K562 (cell line): ENCODE results near the gene INHA.

Experiments used
- AFF4 ChIP-seq: sonication (generic); formaldehyde crosslinking; IDR thresholded peaks from 2 replicates; pipeline ENCODE4 v1.8.0; 2023; ENCODE audit warnings: mild to moderate bottlenecking, missing genetic modification reagents
- FOXA3 ChIP-seq, 2 experiments: fragments of 450-650 bp in 1 of 2; sonication (generic) in 1 of 2; formaldehyde crosslinking; IDR thresholded peaks in 1 of 2; conservative IDR thresholded peaks in 1 of 2; 2 replicates each; pipeline versions ENCODE4 v1.4.0 to v1.8.0; 2020 to 2022; ENCODE audit warnings: mild to moderate bottlenecking in 2 of 2, missing genetic modification reagents in 1 of 2
- HMGXB4 ChIP-seq: sonication (generic); formaldehyde crosslinking; IDR thresholded peaks from 2 replicates; pipeline ENCODE4 v1.8.1; 2023; ENCODE audit warnings: mild to moderate bottlenecking, missing genetic modification reagents
- NFE2 ChIP-seq: IDR thresholded peaks from 2 replicates; pipeline ENCODE4 v1.6.1; 2014; ENCODE audit warnings: antibody characterized with exemption, low read depth
- TCF7L2 ChIP-seq: fragments of 150-350 bp; IDR thresholded peaks from 2 replicates; pipeline ENCODE4 v1.6.1; 2016; ENCODE audit warnings: low read depth, mild to moderate bottlenecking, low read length, moderate library complexity
- YY1 ChIP-seq, 3 experiments: IDR thresholded peaks; 2 replicates each; pipeline ENCODE4 v1.6.1; 2011; ENCODE audit warnings: low read length in 2 of 3, mild to moderate bottlenecking in 2 of 3, moderate library complexity in 2 of 3, borderline replicate concordance in 1 of 3, control low read depth in 1 of 3, low read depth in 1 of 3; ENCODE audit not compliant: insufficient read depth in 3 of 3, insufficient replicate concordance in 2 of 3, control insufficient read depth in 1 of 3, insufficient read length in 1 of 3; ENCODE audit errors: extremely low read depth in 1 of 3
- ZBTB5 ChIP-seq: fragments of 450-650 bp; IDR thresholded peaks from 2 replicates; pipeline ENCODE4 v1.6.1; 2017; ENCODE audit warnings: antibody characterized with exemption
- ZNF263 ChIP-seq: sonication (generic); formaldehyde crosslinking; IDR thresholded peaks from 2 replicates; pipeline ENCODE4 v1.8.0; 2022; ENCODE audit warnings: mild to moderate bottlenecking, missing genetic modification reagents, borderline replicate concordance
- TF ChIP-seq, protein P1 (sequence below): sonication (generic); formaldehyde crosslinking; IDR thresholded peaks from 2 replicates; pipeline ENCODE4 v1.8.1; 2023; ENCODE audit warnings: mild to moderate bottlenecking, missing genetic modification reagents

DNA sequence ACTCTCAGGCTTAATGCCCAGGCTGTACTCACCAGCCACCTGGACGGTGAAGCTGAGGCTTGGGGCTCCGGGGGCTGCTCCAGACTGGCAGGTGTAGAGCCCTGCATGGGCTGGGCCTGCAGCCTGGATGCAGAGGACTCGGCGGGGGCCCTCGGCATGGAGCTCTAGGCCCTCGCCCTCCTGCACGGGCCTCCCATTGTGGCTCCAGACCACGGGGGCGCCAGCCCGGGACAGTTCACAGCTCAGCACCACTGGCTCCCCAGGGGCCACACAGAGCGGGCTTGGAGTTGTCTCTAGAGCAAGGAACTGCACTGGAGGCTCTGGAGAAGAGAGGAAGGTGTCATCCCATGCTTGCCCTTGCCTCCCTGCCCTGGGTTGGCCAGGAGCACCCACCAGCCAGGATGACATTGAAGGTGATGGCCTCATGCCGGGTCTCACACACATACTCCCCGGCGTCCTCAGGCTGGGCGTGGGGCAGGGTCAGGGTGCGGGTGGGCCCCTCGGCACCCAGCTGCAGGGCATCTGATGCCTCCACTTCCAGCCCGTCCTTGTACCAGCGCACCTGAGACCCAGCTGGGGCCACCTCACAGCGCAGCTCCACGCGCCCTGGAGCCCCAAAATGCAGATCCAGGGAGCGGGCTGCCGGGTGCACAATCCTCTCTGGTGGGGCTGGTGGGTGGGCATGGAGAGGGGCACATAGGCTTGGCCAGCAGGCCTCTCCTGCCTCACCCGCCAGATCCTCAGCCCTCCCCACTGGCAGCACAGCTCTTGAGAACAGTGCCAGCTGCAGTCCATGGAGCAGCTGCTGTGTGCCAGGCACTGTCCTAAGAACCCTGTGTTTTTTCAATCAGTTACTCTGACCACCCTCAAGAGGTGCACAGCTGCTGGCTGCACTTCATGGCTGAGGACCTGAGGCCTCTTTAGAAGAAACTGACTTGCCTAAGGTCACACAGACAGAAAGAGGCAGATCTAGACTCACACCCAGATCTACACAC, 14.0 kb upstream of the INHA start:
- TF ChIP-seq YY1 (IDR thresholded peaks at IDR 0.05; ENCODE audit: borderline replicate concordance in 1 of 3, control insufficient read depth in 1 of 3, extremely low read depth in 1 of 3, insufficient read depth in 3 of 3, insufficient read length in 1 of 3, insufficient replicate concordance in 2 of 3, low read depth in 1 of 3, low read length in 2 of 3): no peak
- no peak for TF ChIP-seq ZNF263 (CRISPR knock-in tag)
- no peak for TF ChIP-seq ZBTB5
- no peak for TF ChIP-seq FOXA3 (CRISPR knock-in tag; conservative IDR thresholded peaks at IDR 0.05 in 1 of 2, IDR thresholded peaks at IDR 0.05 in 1 of 2)
- TF ChIP-seq HMGXB4 (CRISPR knock-in tag): no peak
- TF ChIP-seq, protein P1, sequence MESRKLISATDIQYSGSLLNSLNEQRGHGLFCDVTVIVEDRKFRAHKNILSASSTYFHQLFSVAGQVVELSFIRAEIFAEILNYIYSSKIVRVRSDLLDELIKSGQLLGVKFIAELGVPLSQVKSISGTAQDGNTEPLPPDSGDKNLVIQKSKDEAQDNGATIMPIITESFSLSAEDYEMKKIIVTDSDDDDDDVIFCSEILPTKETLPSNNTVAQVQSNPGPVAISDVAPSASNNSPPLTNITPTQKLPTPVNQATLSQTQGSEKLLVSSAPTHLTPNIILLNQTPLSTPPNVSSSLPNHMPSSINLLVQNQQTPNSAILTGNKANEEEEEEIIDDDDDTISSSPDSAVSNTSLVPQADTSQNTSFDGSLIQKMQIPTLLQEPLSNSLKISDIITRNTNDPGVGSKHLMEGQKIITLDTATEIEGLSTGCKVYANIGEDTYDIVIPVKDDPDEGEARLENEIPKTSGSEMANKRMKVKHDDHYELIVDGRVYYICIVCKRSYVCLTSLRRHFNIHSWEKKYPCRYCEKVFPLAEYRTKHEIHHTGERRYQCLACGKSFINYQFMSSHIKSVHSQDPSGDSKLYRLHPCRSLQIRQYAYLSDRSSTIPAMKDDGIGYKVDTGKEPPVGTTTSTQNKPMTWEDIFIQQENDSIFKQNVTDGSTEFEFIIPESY (CRISPR knock-in tag): no peak
- no peak for TF ChIP-seq AFF4 (CRISPR knock-in tag)
- no peak for TF ChIP-seq TCF7L2
- TF ChIP-seq NFE2: no peak
